Stimulated activated CD8-positive, alpha-beta memory T cell treated with anti-CD3 and anti-CD28 coated beads, Interleukin-2, amount 100 ng/mL, for 48 hours (primary cell): Measurements from ENCODE around the gene TBX21.
"Not testable (repeated sequence)": the region's sequence is repeated elsewhere in the genome, so short reads cannot be mapped to it uniquely, and the experiment has no call there.

Experiments used
- DNase-seq, 2 donors: peaks; one replicate each; pipeline ENCODE4 v3.0.0-alpha.2; 2020; ENCODE audit warnings: low read depth in 2 of 2

Gene TBX21

DNA sequence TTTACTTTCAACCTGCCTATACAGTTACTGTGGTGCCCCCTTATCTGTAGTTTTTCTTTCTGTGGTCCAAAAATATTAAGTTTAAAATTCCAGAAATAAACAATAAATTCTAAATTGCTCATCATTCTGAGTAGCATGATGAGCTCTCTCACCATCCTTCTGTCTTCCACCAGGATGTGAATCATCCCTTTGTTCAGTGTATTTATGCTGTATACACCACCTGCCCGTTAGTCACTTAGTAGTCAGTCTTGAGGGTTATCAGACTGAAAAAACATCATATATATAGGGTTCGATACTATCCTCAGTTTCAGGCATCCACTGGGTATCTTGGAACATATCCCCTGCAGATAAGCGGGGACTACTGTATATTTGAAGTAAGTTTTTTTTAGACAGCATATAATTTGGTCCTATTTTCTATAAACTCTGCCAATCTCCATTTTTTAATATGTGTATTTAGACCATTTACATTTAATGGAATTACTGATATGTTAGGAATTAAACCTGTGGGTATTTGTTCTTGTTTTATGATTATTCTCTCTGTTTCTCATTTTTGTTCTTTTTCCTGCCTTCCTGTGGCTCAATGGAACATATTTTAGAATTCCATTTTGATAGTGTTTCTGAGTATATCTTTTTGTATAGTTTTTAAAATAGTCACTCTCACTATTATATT is 31.0 kb downstream of the TBX21 start:
- no peak for DNase-seq

DNA sequence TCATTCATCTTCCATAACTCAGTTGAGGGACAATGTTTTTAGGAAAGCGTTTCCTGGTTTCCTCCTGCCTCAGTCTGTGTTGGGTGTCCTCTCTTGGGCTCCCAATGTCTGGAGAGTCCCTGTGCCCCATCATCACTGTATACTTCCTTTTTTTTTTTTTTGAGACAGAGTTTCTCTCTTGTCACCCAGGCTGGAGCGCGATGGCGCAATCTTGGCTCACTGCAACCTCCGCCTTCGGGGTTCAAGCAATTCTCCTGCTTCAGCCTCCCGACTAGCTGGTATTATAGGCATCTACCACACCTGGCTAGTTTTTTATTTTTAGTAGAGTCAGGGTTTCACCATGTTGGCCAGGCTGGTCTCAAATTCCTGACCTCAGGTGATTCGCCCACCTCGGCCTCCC is 40.6 kb downstream of the TBX21 start:
- not testable (repeated sequence) for DNase-seq

DNA sequence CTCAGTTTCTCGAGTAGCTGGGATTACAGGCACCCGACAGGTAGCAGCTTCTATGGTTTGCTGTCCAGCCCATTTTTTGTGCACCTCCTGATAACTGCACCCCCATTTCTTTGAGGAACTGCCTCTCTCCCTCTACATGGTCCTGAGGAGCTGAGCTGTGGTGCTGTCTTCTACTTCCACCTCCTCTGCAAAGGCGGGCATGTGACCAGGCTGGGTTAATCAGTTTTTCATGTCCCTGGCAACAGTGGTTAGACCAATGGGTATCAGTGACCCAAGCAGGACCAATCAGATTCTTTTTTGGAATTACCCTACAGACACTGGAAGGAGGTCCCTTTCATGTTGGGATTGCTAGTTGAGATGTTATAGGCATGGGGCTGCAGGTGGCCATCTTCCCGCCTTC is 41.3 kb downstream of the TBX21 start:
- no peak for DNase-seq

GRCh38 chr17:47774987-47775580 is 42.0 kb downstream of the TBX21 start:
- DNase-seq: no peak

DNA sequence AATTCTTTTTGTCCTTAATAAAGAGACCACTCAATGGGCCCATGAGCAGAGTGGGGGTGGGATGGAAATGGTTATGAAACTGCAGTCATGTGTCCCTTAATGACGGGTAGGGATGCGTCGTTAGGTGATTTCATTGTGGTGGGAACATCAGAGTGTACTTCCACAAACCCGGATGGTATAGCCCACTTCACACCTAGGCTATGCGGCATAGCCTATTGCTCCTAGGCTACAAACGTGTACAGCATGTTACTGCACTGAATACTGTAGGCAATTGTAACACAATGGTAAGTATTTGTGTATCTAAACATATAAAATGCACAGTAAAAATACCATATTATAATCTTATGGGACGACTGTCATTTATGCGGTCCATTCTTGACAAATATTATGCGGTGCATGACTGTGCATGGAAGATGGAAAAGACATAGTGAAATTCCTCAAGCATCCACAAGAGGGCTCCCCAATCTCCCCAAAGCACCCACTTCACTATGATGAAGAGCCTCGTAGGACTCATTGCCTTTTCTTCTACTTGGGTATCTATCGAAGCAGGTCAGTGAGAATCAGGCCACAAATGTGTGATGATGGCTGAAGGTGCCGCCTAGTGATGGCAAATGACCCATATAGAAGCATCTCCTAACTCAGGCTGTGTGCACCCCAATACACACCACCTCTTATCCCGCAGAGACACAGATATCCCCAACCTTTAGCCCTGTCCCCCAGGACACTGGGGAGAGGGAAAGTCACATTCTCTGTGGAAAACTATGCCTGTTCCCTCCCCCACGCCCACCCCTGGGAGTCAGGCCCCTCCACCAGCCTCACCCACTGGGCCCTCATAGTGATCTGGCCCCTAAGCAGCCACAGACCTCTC is 43.5 kb downstream of the TBX21 start:
- no peak for DNase-seq

DNA sequence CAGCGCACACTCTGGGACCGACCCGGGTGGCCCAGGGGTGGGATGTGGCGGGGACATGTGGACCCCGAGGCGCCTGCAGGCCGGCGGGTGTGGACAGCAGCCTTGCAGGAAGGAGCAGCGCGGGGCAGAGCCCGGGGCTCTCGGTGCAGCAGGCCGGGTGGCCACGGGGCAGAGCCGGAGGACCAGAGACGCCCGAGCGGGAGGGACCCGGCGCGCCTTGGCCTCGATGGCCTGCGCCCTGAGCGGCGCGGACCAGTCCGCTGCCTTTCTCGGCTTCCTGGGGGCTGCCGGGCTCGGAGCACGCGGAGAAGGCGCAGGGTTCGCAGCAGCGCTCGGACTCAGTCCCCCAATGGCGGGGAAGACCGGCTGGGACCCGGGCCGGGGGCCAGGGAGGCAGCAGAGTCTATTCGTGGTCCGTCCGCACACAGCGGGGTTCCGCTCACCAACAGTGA is 45.2 kb downstream of the TBX21 start:
- DNase-seq: no peak

- no peak for DNase-seq
These were observed 48.4 kb downstream of the TBX21 start for GRCh38 chr17:47781397-47781796.

DNA sequence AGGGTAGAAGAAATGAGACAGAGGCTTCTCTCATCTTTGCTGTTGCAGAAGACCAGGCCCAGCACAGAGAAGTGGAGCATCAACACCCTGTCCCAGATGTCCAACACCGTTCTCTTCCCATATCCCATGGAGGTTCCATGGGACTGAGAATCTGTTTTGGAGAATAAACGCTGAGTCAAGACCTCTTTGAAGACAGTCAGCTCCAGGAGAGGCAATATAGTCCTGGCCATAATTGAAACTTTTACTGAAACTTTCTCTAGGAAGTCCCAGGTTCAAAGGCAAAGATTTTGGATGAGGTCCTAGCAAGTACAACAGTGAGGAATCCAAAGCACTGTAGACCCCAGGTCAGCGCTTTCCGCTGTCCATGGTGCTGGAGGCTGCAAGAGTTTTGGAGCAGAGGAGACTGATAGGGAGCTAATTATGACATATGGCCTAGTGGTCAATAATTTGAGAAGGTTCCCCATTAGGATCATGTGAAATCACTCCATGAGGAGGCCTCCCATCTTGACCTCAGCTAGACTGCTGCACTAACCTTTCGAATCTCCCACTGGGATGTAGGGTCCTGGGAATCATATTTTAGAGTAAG is 52.6 kb downstream of the TBX21 start:
- peak in 1 of 2 donors; percentile 26 for DNase-seq

DNA sequence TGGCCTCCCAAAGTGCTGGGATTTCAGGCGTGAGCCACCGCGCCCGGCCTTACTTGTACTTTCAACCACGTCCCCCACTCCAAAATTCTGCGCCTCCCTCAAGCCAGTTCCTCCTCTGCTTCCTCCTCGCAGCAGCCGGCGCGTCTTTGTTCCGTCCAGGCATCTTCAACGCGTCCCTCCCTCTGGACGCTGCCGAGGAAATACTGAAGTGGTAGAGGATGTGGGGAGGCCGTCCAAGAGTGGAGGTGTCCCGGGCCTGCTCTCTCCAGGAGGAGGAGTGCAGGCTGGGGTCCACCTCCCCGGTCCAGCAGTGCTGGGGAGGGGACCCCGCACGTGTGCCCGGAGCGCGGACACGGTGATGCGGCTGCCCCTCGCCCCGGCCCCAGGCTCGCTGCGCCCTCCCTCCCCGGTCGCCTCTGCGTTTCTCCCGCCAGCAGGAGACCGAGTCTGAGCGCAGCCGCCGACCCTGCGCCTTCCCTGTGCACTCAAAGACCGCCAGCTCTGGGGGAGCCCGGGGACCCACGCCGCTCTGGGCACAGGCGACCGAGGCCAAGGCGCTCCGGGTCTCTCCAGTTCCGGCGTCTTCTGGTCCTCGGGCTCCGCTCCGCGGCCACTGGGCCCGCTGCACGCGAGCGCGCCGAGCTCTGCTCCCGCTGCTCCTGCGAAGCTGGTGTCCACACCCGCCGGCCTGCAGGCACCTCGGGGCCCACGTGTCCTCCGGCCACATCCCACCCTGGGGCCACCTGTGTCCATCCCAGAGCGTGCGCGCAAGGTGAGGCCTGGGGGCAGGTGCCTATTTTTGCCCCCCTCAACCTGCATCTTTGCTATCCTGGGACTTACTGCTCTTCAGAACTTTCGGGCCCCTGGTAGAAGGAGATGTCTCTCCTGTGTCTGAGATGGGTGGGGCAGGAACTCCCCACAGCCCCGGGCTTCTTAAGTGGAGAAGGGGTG is 56.9 kb downstream of the TBX21 start:
- DNase-seq: peak; percentile 48 to 50

GRCh38 chr17:47791025-47791424 is 58.0 kb downstream of the TBX21 start:
- DNase-seq: no peak

GRCh38 chr17:47792457-47792856 is 59.4 kb downstream of the TBX21 start:
- DNase-seq: no peak

DNA sequence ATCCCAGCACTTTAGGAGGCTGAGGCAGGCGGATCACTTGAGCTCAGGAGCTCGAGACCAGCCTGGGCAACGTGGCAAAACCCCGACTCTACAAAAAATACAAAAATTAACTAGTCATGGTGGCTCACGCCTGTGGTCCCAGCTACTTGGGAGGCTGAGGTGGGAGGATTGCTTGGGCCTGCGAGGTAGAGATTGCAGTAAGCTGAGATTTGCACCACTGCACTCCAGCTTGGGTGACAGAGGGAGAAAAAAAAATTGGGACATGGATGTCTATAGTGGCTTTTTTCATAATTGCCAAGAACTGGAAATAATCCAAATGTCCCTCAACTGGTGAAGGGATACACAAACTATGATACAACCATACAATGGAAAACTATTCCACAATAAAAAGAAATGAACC is 59.9 kb downstream of the TBX21 start:
- DNase-seq: no peak
